Measurements from ENCODE around the gene PSMB7. TPM values are rescaled to one million over a fixed set of nuclear protein-coding genes. Genes with fewer than 3 reads are reported as not detected.
A peak's percentile ranks its signal among the peaks of the same experiment; 100 is the strongest.

Gene PSMB7
- total RNA-seq, 1 donor = 209 TPM

GRCh38 chr9:124346347-124347163 is 68.7 kb downstream of the PSMB7 start:
- DNase-seq (ENCODE audit: low read depth) = no peak
- no peak for TF ChIP-seq CTCF (IDR thresholded peaks at IDR 0.05; ENCODE audit: insufficient read depth, low read length)
- no peak overlapping the region for H3K4me3 ChIP-seq (ENCODE audit: low read depth, low read length)

DNA sequence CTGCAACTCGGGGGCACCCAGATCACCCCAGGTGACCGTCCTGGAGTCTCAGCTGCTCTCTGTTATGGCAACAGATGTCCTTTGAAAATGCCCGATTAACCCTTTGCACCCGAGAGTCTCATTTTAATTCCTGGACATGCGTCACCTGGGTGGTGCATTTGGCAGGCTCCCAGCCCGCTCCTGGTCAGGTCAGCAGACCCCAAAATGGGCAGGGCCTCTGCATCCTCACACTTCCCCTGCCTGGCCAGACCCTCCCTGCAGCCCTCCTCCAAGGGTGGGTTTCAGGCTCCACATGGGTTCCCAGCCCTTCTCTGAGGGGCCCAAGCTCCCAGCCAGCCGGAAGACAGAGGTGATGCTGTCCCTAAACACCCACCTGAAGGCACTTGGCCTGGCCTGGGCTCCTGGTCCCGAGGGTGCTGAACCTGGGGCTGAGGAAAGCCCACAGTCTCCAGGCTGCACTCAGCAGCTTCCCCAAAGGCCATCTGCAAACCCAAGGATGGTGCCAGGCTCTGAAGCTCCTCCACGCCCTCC is 69.4 kb downstream of the PSMB7 start:
- H3K4me3 ChIP-seq (ENCODE audit: low read depth, low read length) = no peak overlapping the region
- no peak for TF ChIP-seq CTCF (IDR thresholded peaks at IDR 0.05; ENCODE audit: insufficient read depth, low read length)
- DNase-seq (ENCODE audit: low read depth) = no peak

DNA sequence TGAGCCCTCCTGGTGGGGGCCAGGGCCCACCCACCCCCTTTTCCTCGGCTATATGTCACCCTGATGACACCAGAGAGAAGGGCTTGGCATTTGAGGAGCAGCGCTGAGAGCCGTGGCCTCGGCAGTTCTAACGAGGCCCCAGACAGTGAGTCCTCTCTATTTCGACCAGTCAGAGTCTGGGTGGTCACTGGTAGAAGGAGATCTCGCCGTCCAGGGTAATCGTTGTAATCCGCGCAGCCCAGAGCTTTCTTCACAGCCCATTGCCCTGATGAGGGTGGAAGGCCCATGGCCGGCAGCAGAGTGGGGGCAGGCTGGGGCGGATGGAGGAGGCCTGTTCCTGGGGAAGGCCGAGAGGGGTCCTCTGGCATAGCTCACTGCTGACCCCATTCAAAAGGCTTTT is 70.2 kb downstream of the PSMB7 start:
- no peak overlapping the region for H3K4me3 ChIP-seq (ENCODE audit: low read depth, low read length)
- no peak for TF ChIP-seq CTCF (IDR thresholded peaks at IDR 0.05; ENCODE audit: insufficient read depth, low read length)
- DNase-seq (ENCODE audit: low read depth) = no peak

DNA sequence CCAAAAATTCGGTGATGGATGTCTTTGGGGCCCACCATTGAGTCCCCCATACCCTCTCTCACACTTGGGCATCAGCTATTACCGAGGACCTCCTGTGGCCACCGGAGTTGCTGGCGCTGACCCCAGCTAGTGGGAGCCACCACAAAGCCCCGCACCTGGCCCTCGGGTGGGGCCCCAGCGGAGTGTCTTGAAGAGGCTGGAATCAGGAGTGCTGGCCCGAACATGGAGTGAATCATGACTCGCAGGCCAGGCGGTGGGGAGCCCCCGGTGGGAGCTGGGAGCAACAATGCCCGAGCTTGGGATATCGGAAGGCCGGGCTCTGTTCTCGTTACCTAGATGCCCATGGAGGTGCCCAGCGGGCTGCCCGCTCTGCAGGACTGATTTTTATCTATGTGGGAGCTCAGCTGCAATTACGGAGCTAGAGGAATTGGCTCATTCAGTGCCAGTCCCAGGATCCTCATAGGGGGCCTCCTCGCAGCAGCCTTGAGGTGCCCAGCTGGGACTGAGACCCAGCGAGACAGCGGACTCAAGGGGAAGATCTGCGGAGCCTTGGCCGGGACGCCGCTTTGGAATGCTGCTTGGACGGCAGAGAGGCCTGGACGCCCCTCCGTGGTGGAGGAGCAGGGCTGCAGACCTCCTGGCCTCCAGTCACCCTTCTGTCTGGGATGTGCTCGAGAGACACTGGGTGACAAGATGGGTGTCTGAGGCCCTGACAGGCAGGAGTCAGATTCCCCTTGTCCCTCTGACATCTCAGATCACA is 70.8 kb downstream of the PSMB7 start:
- TF ChIP-seq CTCF (IDR thresholded peaks at IDR 0.05; ENCODE audit: insufficient read depth, low read length) = no peak
- H3K4me3 ChIP-seq (ENCODE audit: low read depth, low read length) = no peak overlapping the region
- no peak for DNase-seq (ENCODE audit: low read depth)

DNA sequence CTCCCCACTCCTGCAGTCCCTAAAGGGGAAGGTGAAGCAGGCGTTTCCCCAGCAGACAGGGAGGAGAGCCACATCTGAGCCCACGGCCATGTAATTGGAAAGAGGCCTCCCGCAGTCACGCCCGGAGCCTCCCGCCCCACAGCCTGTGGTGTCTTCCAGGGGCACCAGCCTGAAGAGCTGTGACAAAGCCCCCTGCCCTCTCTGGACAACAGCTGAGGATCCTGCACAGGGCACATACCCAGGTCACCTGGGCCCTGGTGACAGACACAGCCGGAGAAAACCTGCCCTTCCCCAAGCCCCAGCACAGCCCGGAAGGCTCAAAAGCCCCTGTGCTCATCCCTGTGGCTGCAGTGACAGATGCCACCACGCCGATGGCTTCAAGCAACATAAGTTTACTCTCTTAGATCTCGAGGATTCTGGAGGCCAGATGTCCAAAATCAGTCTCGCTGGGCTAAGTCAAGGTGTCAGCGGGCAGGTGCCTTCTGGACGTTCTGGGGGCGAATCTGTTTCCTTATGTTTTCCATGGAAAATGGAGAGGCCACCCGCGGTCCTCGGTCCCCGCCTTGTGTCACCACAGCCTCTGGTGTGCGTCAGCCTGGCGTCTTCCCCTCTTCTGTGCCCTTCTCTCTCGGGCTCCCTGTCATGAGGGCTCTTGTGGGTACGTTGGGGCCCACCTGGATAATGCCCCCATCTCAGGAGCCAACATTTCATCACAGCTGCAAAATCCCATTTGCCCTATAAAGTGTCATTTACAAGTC is 71.5 kb downstream of the PSMB7 start:
- H3K4me3 ChIP-seq (ENCODE audit: low read depth, low read length) = no peak overlapping the region
- no peak for DNase-seq (ENCODE audit: low read depth)
- TF ChIP-seq CTCF (IDR thresholded peaks at IDR 0.05; ENCODE audit: insufficient read depth, low read length) = no peak

DNA sequence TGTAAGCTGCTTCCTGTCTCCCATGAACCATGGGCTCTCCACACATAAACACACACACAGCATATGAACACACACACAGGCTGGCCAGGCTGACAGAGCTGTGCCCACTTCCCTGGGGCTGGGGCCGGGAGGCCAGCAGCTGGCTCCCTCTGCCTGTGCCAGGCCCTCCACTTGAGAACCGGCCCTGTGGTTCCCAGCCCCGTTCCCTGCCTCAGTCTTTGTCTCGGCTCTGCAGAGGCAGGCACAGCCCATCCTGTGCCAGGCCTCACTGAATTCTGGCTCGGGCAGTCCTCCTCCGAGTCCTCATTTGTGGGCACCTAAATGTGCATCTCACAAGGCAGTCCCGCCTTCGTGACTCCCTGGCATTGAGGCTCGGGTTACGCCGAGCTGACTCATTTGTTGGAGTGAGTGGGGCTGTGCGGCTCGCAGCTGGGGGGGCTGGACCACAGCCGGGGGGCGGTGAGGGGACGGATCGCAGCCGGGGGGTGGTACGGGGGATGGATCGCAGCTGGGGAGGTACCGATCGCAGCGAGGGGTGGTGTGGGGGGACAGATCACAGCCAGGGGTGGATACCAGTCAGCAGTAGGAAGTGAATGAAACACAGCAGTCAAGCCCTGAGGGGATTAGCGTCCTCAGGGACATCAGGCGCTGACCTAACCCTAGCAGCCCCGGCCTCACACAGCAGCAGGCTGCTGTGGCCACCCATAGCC is 72.3 kb downstream of the PSMB7 start:
- peak; percentile 84 for DNase-seq (ENCODE audit: low read depth)
- no peak for TF ChIP-seq CTCF (IDR thresholded peaks at IDR 0.05; ENCODE audit: insufficient read depth, low read length)
- H3K4me3 ChIP-seq (ENCODE audit: low read depth, low read length) = no peak overlapping the region
